Stimulated activated CD4-positive, alpha-beta T cell treated with anti-CD3 and anti-CD28 coated beads, Interleukin-12 subunit alpha, Interleukin-12 subunit beta, amount 100 ng/mL, for 24 hours (primary cell): ENCODE results near the gene LYPD6B.

Source experiments
- DNase-seq, 2 experiments: peaks; one replicate each; pipeline ENCODE4 v3.0.0-alpha.2; 2020; ENCODE audit warnings: low read depth in 2 of 2

Gene LYPD6B

DNA sequence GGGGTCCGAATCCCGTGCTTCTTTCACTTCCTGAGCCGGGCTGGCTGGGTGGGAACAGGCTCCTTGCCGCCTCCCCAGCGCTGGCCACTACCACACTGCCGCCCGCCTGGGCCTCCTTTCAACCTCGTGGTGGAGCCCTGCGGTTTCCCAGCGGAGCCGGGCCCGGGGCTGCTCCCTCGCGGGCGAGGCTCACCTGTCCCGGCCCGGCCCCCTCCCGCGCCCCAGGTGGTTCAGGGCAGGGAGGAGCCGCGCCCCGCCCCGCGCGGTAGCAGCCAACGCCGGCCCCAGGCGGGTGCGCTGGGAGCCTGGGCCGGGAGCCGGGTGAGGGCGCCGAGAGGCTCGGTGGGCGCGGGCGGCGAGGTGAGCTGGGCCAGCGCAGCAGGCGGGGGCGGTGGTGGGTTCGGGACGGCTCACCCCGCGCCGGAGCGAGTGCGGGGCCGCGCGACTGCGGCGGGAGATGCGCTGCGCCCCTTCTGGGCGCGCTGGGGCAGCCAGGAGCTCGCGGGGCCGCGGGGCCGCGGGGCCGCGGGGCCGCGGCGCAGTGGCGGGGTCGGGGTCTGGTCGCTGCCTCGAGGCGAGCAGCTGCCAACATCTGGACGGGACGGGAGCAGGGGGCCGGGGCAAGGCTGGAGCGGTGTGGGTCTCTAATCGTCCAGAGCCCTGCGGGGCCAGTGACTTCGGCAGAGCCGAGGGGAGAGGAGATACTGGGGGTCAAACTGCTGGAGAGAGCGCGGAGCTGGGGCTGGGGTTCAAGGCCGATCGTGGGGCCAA is at the start of gene LYPD6B:
LYPD6B (plus strand) TSS at position 258 of the 771 bp plus-strand sequence. CDS start 92,250 bp downstream, outside the sequence.
- no peak for DNase-seq

DNA sequence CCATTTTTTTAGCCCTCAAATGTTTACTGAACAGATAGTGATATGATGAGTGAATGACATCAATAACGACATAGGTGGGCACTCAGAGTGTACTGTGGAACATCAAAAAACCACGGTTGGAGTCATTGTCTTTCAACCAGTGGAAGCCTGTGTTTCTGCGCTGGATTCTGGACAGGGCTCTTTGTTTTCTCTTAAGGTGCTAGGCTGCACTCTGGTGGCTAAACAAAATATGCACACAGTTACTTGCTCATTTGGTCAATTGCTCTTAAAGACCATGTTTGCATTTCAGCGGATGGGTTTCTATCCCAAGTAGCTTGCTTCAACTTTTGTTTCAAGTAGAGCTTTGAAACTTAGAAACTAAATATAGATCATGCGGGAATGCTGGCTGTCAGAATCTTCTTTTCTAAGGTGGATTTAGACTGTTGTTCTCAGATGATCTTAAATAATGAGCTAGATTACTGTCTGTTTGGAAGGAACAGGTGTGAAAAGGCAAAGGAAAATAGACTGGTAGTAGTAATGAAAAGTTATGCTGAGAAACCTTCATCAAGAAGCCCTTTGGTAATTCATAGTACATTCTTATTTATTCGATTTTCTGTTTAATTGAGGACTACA is 48.5 kb upstream of the LYPD6B start:
- peak in 1 of 2 experiments; percentile 20 for DNase-seq

DNA sequence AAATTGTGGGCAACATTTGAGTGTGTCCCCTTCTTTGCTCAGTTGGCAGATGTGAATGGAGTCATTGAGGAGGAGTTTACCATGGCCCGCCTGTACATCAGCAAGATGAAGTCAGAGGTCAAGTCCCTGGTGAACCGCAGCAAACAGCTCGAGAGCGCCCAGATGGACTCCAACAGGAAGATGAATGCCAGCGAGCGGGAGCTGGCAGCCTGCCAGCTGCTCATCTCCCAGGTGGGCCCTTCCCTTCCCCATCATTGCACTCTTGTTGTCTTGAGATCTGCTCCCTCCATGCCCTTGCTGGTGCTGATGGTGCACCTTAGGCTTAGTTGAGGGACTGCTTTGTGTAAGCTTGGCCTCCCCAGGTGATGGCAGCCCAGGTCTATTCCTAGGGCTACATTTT is 47.5 kb upstream of the LYPD6B start:
- no peak for DNase-seq

GRCh38 chr2:148992448-148992847 is 46.1 kb upstream of the LYPD6B start:
- DNase-seq: no peak

GRCh38 chr2:148993351-148993750 is 45.1 kb upstream of the LYPD6B start:
- no peak for DNase-seq

- no peak for DNase-seq
Measured at GRCh38 chr2:148994341-148994740, 44.2 kb upstream of the LYPD6B start.

- DNase-seq: no peak
Measured at GRCh38 chr2:148996805-148997204, 41.7 kb upstream of the LYPD6B start.

DNA sequence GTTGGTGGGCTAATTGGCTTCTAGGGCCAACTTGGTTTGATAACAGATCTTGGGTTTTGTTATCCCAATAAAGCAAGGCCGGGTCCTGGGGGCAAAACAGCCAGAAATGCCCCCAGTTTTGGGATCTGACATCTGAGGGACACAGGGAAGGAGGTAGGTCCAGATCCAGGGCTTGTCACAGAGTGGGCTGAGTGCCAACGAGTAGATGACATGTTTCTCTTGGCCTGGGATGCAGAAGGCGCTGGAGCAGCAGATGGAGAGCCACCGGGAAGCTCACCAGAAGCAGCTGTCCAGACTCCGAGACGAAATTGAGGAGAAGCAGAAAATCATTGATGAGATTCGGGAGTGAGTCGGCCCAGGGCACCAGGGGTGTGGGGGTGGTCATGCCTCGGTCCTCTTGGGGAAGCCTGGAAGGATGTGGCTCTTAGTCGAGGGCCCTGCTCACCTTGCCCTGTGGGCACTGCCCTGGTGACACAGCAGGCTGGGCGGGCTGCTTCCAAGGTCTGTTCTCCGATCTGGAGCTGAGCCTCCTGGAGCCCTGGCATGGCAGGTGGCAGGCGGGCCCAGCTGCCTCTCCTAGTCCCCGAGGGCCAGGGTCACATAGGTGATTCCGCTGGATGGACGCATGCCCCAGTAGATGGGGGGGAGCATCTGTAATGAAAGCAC is 40.2 kb upstream of the LYPD6B start:
- no peak for DNase-seq

DNA sequence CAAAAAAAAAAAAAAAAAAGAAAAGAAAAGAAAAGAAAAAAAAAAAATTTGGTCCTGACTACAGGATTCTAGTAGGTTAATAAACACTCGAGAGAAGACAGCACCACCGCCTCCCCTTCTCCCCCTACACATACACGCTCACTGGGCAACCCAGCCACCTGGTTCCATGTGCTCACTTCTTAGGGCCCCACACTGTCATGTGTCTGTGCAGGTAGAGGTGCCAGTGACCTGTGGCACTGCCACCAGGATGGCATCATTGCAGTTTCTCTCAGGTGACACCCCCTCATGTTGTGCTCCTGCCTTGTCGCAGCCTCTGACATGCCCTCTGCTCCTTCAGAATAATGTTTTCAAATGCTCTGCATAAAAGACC is 39.7 kb upstream of the LYPD6B start:
- no peak for DNase-seq

DNA sequence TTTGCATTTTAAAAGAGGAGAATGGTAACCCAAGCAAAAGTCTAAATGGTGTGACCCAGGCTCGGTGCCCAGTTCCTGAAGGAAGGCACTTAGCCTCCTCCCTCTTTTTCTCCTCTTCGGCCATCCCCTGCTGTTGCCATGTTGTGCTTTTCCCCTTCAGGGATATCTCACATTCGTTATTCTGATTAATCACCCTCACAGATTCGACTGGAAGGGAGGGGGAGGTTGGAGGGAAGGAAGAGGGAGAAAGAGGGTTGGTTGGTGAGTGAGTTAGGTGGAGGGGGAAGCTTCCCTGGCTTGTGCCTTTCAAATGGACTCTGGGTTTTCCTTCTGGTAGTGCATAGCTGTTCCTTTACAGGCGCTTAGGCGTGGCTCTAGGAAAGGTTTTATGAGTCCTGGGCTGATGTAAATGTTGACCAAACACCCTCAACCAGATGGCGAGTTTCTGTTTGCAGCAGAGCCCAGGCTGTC is 39.0 kb upstream of the LYPD6B start:
- DNase-seq: no peak

DNA sequence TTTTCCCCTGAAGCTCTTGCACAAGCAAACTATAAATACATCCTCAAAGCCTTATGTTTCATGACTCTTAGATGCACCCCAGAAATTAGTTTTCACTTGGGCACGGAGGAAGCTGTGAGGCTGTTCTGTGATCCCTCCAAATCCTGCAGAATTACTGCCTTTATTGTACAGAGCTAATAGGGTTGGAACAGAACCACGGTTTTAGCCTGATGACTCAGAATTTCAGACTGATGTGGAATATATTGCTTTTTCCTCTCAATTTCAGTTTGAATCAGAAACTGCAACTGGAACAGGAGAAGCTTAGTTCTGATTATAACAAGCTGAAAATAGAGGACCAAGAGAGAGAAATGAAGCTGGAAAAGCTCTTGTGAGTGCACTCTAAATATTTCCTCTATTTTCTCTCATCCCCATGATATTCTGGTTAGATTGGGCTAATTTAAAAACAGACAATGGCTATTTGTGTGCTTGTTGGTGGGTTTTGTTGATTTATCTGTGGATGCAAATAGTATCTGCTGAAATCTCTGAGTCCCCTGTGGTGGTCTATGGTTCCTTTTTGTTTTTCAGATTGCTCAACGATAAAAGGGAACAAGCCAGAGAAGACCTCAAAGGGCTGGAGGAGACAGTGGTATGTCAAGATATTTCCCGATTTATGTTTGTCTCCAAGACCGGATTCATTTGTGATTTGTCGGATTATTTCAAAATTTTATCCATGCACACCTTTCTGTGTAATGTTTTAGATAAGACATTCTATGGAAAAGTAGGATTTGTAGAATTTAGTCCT is 38.2 kb upstream of the LYPD6B start:
- DNase-seq: no peak

DNA sequence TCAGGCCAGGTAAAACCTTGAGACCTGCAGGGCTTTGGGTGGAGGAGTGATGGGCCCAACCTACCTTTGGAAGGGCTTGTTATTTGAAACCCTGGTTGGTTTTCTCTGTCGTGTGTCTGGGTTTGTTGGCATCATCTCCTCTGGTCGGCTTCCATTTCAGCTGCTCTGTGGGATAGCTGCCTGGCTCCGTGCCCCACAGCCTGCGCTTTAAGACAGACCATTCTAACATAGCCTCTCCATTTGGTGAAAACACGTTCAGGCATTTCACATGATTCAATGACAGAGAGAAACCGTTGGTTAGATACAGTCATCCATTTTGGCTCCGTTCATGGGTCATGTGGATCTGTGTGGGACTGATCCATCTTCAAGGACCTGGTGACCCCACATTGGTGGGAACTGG is 37.0 kb upstream of the LYPD6B start:
- DNase-seq: no peak

- no peak for DNase-seq
Measured at GRCh38 chr2:149002378-149002890, 36.1 kb upstream of the LYPD6B start.

- no peak for DNase-seq
Measured at GRCh38 chr2:149002891-149003740, 35.4 kb upstream of the LYPD6B start.

- no peak for DNase-seq
Measured at GRCh38 chr2:149004836-149005235, 33.7 kb upstream of the LYPD6B start.

- DNase-seq: no peak
Measured at GRCh38 chr2:149005471-149006077, 32.9 kb upstream of the LYPD6B start.

GRCh38 chr2:149006883-149007543 is 31.5 kb upstream of the LYPD6B start:
- no peak for DNase-seq

DNA sequence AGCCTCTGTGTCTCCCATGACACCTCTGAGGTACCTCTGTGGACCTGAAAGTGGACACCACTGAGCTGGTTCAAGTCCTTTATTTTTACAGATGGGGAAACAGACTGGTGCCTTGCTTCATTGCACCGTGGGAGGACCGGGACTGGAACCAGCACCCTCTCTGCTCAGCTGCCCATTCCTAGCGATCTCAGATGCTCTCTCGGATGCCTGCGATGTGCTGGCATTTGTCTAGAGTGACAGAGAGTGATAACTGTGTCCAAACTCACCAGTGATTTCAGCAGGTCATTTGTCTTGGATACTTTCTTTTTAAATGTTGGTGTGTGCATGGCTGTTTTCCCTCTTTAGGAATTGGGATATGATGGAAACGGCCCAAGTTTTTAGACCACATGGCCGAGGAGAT is 30.1 kb upstream of the LYPD6B start:
- no peak for DNase-seq

DNA sequence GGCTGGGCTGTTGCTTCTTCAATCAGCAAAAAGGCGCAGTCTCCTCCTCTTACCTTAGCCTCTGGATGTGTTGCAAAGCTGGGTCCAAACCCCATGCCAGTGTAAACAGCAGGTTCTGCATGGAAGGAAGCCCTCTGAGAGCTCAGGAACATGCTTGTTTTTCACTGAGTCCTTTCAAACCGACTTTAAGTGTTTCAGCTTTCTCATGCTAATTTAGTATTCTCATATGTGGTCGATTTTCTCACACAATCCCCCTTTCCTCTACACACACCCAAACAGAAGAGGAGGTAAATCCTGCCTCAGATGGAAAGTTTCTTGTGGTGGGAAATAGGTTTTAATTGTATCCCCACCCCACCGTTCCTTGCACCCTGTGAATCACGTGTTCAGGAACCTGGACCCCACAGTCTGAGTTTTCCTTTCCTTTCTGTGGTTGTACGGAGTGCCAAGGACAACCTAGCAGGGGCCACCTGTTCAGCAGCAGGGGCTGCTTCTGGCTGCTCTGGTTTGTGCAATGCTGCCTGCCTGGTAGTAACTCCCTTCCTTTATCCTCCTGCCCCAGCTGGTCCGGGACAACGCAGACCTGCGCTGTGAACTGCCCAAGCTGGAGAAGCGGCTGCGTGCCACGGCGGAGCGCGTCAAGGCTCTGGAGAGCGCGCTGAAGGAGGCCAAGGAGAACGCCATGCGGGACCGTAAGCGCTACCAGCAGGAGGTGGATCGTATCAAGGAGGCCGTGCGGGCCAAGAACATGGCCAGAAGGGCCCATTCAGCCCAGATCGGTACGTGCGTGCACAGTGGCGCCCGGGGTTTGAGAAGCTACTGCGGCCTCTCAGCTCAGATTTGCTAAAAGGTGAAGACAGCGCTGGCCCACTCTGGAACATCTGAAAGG is 28.7 kb upstream of the LYPD6B start:
- DNase-seq: no peak
